Panc1 (cell line): ENCODE data around the gene PRLR. TPM values are rescaled to one million over a fixed set of nuclear protein-coding genes. Genes with fewer than 3 reads are reported as not detected.

Experiments used
- ATAC-seq: fragments of 200-7000 bp; cut with Tn5 transposase; 2 replicates; pipeline ENCODE4 v1.9.1; 2020; ENCODE audit warnings: mild to moderate bottlenecking, moderate library complexity
- BruUV-seq: library from RNA; stranded (reverse); fragments of 400-500 nt; replicated peaks from 2 replicates; lab custom pipeline; 2021; lab: Mats Ljungman, UMichigan
- CTCF ChIA-PET: fragments of 300-600 bp; sonication (Branson Sonifier 250); formaldehyde crosslinking; loops from one replicate; lab custom pipeline; 2022; ENCODE audit warnings: antibody characterized with exemption; lab: Charles Lee
- POLR2A ChIA-PET: fragments of 300-600 bp; sonication (Branson Sonifier 250); formaldehyde crosslinking; loops from one replicate; lab custom pipeline; 2022; ENCODE audit warnings: antibody characterized with exemption; lab: Charles Lee
- DNase-seq: peaks from one replicate; pipeline ENCODE4 v3.0.0-alpha.2; 2010; ENCODE audit warnings: low read depth, low spot score
- H3K27ac ChIP-seq: 2 replicates; pipeline ENCODE4 v1.5.1; 2011; ENCODE audit warnings: mild to moderate bottlenecking, low read length, inconsistent platforms
- H3K27me3 ChIP-seq: fragments of 200-500 bp; sonication (Bioruptor generic); 2 replicates; pipeline ENCODE4 v1.6.0; 2014; ENCODE audit warnings: low read length, inconsistent platforms; ENCODE audit not compliant: control insufficient read depth, insufficient read depth
- H3K36me3 ChIP-seq: fragments of 200-500 bp; sonication (Bioruptor generic); 2 replicates; pipeline ENCODE4 v1.5.1; 2014; ENCODE audit warnings: inconsistent platforms, mild to moderate bottlenecking, low read length, moderate library complexity; ENCODE audit not compliant: control insufficient read depth, insufficient read depth
- H3K4me1 ChIP-seq: 2 replicates; pipeline ENCODE4 v1.5.1; 2011; ENCODE audit warnings: inconsistent platforms, mild to moderate bottlenecking, low read length, moderate library complexity; ENCODE audit not compliant: control insufficient read depth, insufficient read depth
- H3K4me3 ChIP-seq, 2 experiments: 2 replicates each; pipeline ENCODE4 v1.5.1; 2011 to 2012; ENCODE audit warnings: low read depth in 2 of 2, low read length in 2 of 2, mild to moderate bottlenecking in 2 of 2, inconsistent platforms in 1 of 2, moderate library complexity in 1 of 2
- H3K9me3 ChIP-seq: fragments of 200-500 bp; sonication (Bioruptor generic); 2 replicates; pipeline ENCODE4 v1.5.1; 2014; ENCODE audit warnings: low read depth, mild to moderate bottlenecking, inconsistent platforms, low read length, moderate library complexity; ENCODE audit not compliant: control insufficient read depth, insufficient read depth
- CTCF ChIP-seq: fragments of 450-650 bp; IDR thresholded peaks from 2 replicates; pipeline ENCODE4 v1.5.1; 2017; ENCODE audit warnings: mild to moderate bottlenecking
- POLR2AphosphoS5 ChIP-seq: IDR thresholded peaks from 2 replicates; pipeline ENCODE4 v1.6.1; 2012; ENCODE audit warnings: mild to moderate bottlenecking, low read depth, low read length, moderate library complexity
- REST ChIP-seq, 2 experiments: IDR thresholded peaks; 2 replicates each; pipeline ENCODE4 v1.6.1; 2011 to 2012; ENCODE audit warnings: low read depth in 2 of 2, control low read depth in 1 of 2, low read length in 1 of 2, mild to moderate bottlenecking in 1 of 2, moderate library complexity in 1 of 2; ENCODE audit not compliant: insufficient read depth in 1 of 2
- SIN3A ChIP-seq: IDR thresholded peaks from 2 replicates; pipeline ENCODE4 v1.6.1; 2012; ENCODE audit warnings: low read depth, mild to moderate bottlenecking, low read length, moderate library complexity, borderline replicate concordance; ENCODE audit not compliant: insufficient read depth
- TCF7L2 ChIP-seq: IDR thresholded peaks from 2 replicates; pipeline ENCODE4 v1.6.1; 2011; ENCODE audit warnings: mild to moderate bottlenecking, low read depth, low read length, inconsistent platforms
- in situ Hi-C: cut with HindIII; loops from 2 replicates; pipeline ENCODE4 v1.10.0; 2016; ENCODE audit warnings: low sequenced_read_pairs, low pct_unique_long_range_greater_than_20kb
- intact Hi-C: fragments of 100-400 bp; cut with micrococcal nuclease; formaldehyde crosslinking; loops from one replicate; pipeline ENCODE4 v1.10.0; 2022; ENCODE audit not compliant: unreplicated experiment
- total RNA-seq: library from RNA; stranded (reverse); gene quantifications from one replicate; pipeline ENCODE4 v1.2.1, GENCODE V29; 2021; ENCODE audit not compliant: unreplicated experiment

Gene PRLR
- total RNA-seq, 1 experiment from 2014 or later = 0.46 TPM

GRCh38 chr5:35001842-35002241 is 228.4 kb downstream of the PRLR start:
- Histone ChIP-seq H3K4me1 (no peaks in the 10 kb centered on the region), H3K4me3 (no peak overlapping the region), H3K27ac (no peak overlapping the region), H3K27me3 (peaks cover 2% of the 10 kb centered on the region; the same call in 1 of the 2 replicates), H3K36me3 (no peaks in the 10 kb centered on the region), H3K9me3 (no peaks in the 10 kb centered on the region)
- DNase-seq = no peak
- ChIA-PET CTCF (no interaction called here), POLR2A (no interaction called here)
- intact Hi-C loops (loop anchor here (5.0 kb wide), 2 partner anchors 45 to 515 kb away; no protein-coding TSS in a partner anchor), in situ Hi-C loops (no loop called here)
- TF ChIP-seq REST (IDR thresholded peaks at IDR 0.05; ENCODE audit: insufficient read depth in 1 of 2, low read depth in 2 of 2, low read length in 1 of 2) (no peak), SIN3A (no peak), POLR2AphosphoS5 (no peak), TCF7L2 (no peak), CTCF (no peak)
- ATAC-seq = no peak
- BruUV-seq = no TSS peak

Other genes with a start within 250 kb of the PRLR start
- gene AGXT2, start 182.5 kb downstream of the PRLR start, total RNA-seq = not detected